Stimulated activated CD8-positive, alpha-beta memory T cell treated with anti-CD3 and anti-CD28 coated beads, Interleukin-15, amount 100 ng/mL, for 24 hours (primary cell): ENCODE results near the gene JAKMIP3.
A peak's percentile ranks its signal among the peaks of the same experiment; 100 is the strongest.

Source experiments
- DNase-seq: peaks from one replicate; pipeline ENCODE4 v3.0.0-alpha.2; 2020; ENCODE audit warnings: low read depth

JAKMIP3 gene

GRCh38 chr10:132065491-132066105 lies at the start of gene JAKMIP3:
JAKMIP3 (plus strand) TSS chr10:132065946; CDS start chr10:132104809, 38,863 bp downstream.
- DNase-seq = no peak

- no peak for DNase-seq
Observed at GRCh38 chr10:132016514-132016913, 49.2 kb upstream of the JAKMIP3 start.

- DNase-seq = no peak
Observed at GRCh38 chr10:132018446-132018845, 47.3 kb upstream of the JAKMIP3 start.

GRCh38 chr10:132019366-132019765 lies 46.4 kb upstream of the JAKMIP3 start:
- no peak for DNase-seq

- DNase-seq = no peak
Observed at GRCh38 chr10:132020456-132020855, 45.3 kb upstream of the JAKMIP3 start.

- no peak for DNase-seq
Observed at GRCh38 chr10:132021046-132021445, 44.7 kb upstream of the JAKMIP3 start.

- no peak for DNase-seq
Observed at GRCh38 chr10:132021504-132022143, 44.1 kb upstream of the JAKMIP3 start.

GRCh38 chr10:132022241-132022640 lies 43.5 kb upstream of the JAKMIP3 start:
- DNase-seq = no peak

- peak; percentile 53 for DNase-seq
Observed at GRCh38 chr10:132023092-132023811, 42.5 kb upstream of the JAKMIP3 start.

- no peak for DNase-seq
Observed at GRCh38 chr10:132027423-132027983, 38.2 kb upstream of the JAKMIP3 start.

GRCh38 chr10:132028706-132029105 lies 37.0 kb upstream of the JAKMIP3 start:
- DNase-seq = no peak

- no peak for DNase-seq
Observed at GRCh38 chr10:132030898-132031463, 34.8 kb upstream of the JAKMIP3 start.

- DNase-seq = no peak
Observed at GRCh38 chr10:132033632-132034031, 32.1 kb upstream of the JAKMIP3 start.

GRCh38 chr10:132035476-132035875 lies 30.3 kb upstream of the JAKMIP3 start:
- no peak for DNase-seq

- no peak for DNase-seq
Observed at GRCh38 chr10:132036153-132036886, 29.4 kb upstream of the JAKMIP3 start.

GRCh38 chr10:132036887-132037675 lies 28.7 kb upstream of the JAKMIP3 start:
- no peak for DNase-seq

GRCh38 chr10:132037676-132037975 lies 28.1 kb upstream of the JAKMIP3 start:
- DNase-seq = no peak

- DNase-seq = no peak
Observed at GRCh38 chr10:132039371-132039770, 26.4 kb upstream of the JAKMIP3 start.

- no peak for DNase-seq
Observed at GRCh38 chr10:132040046-132040445, 25.7 kb upstream of the JAKMIP3 start.

GRCh38 chr10:132041340-132041739 lies 24.4 kb upstream of the JAKMIP3 start:
- no peak for DNase-seq
